ENCODE measurements around the gene LANCL2.
"Not testable (repeated sequence)": the region's sequence is repeated elsewhere in the genome, so short reads cannot be mapped to it uniquely, and the experiment has no call there.

The LANCL2 gene

DNA sequence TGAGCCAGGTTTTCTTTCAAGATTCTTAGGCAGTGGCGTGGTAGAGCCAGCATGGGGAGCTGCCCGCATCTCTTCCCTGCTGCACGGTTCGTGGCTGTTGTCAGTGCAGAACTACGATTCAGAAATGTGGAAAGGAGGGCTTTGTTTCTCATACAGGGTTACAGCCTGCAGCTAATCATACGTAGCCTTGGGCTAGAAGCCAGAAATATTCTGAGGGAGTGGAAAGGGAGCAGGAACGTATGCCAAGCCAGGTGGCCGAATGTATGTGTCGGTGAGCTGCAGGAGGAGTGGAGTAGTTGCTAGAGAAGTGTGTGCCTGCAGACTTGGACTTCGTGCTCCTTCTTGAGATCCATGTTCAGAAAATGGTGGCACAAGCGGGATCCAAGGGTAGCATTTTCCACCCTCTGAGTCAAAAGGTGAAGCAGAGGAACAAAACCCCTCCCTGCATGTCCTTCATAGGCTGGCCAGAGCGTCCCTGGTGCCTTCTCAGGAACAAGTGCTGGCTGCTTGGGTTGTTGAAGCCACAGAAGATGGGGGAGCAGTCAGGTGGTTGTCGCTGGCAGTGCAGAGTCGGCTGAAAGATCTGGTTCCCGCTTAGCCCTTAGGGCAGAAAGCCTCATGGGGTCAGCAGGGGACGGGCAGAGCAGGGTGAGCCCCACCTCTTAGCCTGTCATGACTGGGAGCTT lies 40.9 kb downstream of the LANCL2 start:
- DNase-seq: no peak

DNA sequence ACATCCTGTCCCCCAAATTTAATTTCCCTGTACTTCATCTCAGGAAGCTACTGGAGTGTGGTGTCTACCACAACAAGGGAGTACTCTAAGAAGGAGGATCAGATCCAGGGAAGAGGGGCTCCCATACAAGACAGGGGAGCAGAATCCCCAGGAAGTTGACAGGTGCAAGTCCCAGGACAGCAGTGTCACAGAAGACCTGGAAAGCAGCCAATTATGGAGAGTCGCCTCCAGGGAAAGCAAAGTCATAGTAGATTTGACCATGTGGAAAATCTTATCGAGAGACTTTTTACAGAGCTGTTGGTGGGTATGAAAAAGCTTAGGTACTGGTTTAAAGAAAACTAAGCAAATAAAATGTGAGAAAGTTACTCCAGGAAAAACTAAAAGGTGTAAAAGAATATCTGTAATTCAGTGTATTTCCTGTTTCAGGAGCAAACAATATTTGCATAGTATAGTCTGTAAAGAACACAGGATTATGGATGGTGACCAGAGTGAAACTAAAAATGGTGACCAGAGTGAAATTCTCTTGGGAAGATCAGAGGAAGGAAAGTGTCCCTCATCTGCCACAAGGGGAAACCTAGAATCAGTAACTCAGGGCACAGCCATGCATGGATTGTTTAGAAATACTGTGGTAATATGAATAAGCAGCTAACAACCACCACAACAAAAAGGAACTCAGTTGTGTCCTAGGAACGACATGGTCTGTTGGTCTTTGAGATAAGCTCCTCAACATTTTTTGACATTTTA lies 44.5 kb downstream of the LANCL2 start:
- DNase-seq: no peak

DNA sequence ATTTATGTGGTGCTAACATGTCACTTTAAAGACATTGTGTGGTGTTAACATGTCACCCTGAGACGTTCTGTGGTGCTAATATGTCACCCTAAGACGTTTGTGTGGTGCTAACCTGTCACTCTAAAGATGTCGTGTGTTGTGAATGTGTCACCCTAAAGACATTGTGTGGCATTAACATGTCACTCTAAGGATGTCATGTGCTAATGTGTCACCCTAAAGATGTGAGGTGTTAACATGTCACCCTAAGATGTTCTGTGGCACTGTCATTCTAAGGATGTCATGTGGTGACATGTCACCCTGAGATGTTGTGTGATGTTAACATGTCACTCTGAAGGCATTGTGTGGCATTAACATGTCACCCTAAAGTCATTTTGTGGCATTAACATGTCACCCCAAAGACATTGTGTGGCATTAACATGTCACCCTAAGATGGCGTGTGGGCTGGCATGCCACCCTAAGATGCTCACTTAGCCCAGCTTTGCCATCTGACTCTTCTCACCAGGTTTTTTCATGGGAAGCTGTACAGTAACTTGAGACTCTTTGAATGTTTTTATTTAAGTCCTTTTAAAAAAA lies 45.6 kb downstream of the LANCL2 start:
- no peak for DNase-seq

DNA sequence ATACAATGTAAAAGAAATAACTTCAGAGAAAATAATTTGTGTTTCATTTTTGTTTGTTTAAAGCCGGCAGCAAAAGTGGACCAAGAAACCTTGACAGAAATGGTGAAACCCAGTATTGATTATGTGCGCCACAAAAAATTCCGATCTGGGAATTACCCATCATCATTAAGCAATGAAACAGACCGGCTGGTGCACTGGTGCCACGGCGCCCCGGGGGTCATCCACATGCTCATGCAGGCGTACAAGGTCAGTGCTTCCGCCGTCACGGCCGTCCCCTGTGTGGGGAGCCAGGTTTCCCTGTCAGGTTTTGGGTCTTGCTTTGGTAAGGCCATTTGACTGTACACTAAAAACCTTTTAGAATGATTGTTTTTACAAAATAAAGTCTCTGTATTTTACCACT lies 46.7 kb downstream of the LANCL2 start:
- DNase-seq: no peak

DNA sequence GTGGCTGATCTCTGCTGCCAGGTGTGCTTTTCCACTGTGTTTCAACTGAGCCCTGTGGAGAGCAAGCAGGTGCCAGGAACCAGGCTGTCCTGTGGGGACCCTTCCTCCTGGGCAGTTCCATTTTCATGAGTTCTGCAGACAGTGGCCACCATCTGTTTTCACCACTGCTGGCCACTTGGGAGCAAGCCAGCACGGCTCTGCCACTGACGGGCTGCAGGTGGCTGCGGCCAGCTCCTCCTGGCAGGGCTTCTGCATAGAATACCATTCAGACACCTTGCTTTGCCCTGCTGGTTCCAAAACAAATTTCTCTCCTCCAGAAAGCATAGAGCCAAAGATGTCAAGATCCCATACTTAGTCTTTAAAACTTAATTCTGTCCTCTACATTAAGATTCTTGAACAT lies 48.3 kb downstream of the LANCL2 start:
- DNase-seq: no peak

DNA sequence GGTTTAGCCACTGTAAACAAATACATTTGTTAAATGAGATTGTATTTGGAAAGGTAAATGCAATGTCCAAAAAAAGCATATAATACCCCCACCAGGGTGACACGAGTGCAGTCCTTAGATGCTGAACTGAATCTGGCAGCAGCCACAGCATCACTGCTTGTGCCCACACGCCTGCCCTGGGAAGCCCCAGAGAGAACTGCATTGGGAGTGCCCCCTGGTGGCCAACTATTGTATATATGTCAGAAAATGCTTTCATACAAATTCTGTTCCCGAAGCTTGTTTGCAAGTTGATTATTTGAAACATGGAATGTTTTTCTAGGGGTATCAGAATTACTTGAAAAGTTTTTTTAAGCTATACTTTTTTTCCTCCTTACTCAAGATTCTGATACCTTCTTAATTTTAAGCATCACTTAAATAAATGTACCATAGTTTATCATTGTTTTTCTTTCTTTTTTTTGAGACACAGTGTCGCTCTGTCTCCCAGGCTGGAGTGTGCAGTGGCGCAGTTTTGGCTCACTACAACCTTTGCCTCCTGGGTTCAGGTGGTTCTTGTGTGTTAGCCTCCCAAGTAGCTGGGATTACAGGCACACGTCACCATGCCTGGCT lies 50.1 kb downstream of the LANCL2 start:
- peak in 50 of 56 donors; percentile 7 to 93 (median 66) for DNase-seq

DNA sequence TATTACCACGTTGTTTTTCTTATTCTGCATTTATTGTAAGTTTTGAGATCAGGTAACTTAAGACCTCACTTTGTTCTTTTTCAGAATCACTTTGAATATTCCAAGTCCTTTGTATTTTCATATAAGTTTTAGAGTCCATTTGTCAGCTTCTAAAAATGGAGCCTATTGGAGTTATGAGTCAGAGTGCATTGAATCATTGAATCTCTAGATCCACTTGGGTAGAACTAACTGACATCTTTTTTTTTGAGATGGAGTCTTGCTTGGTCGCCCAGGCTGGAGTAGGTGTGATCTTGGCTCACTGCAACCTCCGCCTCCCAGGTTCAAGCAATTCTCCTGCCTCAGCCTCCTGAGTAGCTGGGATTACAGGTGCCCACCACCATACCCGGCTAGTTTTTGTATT lies 52.3 kb downstream of the LANCL2 start:
- not testable (repeated sequence) for DNase-seq

DNA sequence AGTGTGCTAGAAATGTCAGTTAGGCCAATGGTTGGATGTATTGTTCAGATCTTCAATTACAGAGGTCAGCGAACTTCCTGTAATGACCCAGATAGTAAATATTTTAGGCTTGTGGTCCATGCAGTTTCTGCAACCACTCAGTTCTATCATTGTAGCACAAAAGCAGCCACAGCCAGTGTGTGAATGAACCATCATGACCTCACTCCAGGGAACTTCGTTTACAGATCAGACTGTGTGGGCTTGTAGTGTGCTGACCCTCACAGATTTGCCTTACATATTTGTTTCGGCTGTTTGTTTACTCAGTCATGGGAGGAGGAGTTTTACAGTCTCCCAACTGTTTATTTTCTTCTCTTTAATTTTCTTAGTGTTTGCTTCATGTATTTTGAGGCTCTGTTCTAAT lies 55.4 kb downstream of the LANCL2 start:
- no peak for DNase-seq

DNA sequence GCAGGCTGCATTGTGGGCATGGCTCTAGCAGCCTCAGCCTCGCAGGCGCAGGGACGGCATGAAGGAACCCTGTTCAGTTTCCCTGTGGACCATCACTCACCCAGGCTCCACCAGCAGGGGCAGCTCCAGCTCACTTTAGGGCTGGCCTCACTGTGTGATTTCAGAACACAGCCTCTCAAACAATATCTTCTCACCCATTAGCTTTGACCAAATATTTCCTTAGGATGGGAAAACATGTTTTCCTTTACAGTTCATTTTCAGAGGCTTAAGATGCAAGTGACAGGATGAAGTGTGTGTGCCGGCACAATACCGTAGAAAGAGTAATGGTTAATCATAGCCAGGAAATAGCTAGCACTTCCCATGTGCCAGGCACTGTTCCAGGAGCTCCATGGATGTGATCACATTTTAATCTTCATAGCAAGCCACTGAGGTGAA lies 58.2 kb downstream of the LANCL2 start:
- no peak for DNase-seq

DNA sequence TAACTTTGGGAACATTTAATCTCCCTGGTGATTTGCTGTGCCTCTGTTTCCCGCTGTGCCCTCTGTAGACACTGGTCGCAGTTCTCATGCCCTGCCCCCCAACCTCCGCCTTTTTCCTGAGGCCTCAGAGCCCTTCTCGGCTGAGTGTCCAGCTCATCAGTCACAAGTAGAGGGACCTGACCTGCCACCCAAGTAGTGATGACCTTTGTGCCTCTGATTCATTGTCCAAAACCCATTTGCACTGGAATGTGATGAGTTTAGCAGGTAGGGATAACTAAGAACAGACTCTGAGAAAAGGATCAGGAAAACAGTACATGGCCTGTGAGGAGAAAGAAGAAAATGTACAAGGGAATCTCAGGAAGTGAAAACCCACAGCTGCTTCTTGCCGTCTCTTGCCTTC lies 58.8 kb downstream of the LANCL2 start:
- no peak for DNase-seq

DNA sequence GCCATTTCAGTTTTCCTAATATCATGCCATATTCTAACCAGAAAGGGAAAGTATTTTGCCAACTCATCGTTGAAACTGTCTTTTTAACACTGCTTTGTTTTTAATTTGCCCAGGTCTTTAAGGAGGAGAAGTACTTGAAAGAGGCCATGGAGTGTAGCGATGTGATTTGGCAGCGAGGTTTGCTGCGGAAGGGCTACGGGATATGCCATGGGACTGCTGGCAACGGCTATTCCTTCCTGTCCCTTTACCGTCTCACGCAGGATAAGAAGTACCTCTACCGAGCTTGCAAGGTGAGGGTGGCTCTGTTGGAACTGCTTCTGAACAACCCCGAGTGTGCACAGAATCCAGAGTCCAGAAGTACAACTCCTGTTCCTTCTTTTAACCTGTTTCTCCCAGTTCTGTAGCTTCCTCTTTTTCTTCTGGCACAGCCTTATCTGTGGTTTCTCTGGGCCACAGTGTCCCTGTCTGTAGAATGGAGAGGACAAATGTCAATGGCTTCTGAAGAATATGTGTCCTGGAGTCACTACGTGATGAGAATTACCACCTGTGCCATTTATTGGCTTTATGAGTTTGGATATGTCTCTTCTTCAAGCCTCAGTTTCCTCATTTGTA lies 60.1 kb downstream of the LANCL2 start:
- no peak for DNase-seq

DNA sequence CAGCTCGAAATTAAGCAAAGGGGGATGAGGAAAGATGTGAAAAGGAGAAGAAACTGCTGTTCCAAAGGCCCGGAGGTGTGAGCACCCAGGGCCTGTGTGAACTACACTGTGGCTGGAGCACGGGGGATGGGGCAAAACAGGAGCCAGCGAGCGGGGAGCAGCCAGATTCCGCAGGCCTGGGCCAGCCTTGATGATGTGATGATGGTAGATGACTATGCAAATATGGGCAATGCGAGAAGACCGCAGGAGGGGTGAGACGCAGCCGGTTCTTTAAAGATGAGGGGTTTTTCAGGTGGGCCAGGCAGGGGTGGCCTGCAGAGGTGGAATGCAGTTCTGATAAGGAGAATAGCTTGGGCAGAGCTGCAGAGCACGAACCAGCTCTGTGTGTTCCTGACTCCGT lies 61.5 kb downstream of the LANCL2 start:
- DNase-seq: no peak

DNA sequence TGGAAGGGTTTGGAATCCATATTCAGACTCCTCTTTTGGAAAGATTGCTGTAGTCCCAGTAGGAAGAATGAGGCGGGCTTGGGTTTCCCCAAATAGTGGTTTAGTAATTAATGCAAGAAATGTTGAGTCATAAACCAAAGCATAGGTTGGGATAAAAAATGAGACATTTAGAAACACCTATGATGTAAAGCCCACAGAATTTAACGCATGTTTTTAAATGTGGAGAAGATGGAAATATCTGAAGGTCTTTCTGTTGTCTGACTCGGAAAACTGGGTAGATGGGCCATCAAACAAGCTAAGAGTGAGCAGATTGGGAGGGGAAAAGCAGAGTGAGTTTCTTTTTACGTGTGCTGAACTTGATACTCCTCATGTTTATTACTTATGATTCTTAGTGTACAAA lies 62.2 kb downstream of the LANCL2 start:
- DNase-seq: no peak

DNA sequence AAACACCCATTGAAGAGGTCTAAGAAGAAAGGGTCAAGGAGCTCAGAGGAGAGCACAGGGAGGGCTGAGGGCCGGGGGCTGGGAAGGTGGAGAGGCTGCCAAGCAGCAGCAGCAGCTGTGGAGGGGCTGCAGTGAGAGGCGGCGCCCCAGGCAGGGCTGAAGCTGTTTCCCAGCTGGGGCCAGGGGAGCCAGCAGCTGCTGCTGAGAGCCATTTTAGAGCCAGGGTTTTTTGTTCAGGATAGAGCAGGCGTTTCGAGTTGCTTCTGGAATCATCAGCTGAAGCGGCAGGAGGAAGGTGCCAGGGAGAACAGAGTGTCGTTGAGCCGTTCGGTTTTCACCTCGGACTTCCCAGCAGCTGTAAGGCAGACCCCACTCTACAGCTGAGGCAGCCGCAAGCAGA lies 62.7 kb downstream of the LANCL2 start:
- peak in 1 of 56 donors; percentile 3 for DNase-seq

DNA sequence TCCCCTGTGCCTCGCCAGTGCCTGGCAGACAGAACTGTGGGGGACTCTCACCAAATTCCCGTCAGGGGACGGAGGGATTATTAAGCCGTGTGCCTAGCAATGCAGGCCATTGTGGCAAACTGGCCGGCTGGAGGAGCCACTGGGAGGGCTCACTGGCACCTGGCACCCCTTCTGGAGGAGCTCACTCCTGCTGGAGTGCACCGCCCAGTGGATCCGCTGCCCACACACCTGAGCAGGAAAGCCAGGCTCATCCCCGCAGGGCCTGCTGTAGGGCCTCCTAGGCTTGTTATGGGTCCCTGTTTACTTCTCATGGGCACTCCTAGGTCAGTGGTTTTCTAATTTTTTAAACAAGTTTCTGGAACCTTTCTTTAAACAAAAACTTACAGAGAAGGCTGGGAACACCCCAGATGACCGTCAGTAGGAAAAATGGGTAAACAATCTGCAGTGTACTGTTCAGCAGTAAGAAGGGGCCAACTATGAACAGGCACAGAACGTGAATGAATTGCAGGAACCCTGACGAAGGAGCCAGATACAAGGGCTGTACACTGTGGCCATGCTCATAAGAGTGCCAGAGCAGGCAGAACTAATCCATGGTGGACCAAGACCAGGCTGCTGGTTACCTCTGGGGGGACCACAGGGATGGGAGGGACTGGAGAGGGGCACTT lies 64.8 kb downstream of the LANCL2 start:
- no peak for DNase-seq

DNA sequence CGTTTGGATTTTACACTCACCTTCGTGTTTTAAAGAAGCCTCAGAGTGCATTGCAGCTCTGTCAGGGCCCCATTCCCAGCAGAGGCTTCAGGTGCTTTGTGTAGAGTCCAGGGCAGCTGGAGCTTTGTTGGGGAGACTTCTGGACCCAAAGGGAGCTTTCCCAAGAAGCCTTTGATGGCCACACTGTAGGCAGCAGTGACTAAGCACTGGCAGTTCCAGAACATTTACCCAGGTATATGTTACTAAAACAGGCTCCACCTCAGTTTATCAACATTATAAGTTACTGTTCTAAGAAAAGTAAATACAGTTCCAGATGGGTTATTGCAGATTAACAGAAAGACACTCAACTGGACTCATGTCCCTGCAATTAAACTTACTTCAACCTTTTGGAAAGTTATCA lies 66.8 kb downstream of the LANCL2 start:
- DNase-seq: no peak

DNA sequence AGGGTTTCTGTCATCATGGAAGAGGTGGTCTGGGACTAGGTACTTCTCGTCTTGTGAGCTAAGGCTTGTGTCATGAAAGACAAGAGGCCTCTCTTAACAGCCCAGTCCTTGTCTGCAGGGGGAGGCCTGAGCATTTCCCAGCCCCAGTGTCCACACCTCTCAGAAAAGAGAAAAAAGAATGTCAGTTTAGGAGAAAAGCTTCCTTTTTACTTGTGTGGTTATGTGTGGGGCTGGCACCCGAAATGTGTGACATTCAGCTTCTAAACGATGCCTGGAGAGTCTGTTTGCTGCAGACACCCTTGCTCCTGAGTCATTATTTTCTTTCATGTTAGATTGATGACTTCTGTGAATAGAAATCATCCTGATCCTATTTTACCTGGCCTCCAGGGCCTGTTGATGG lies 67.4 kb downstream of the LANCL2 start:
- no peak for DNase-seq

DNA sequence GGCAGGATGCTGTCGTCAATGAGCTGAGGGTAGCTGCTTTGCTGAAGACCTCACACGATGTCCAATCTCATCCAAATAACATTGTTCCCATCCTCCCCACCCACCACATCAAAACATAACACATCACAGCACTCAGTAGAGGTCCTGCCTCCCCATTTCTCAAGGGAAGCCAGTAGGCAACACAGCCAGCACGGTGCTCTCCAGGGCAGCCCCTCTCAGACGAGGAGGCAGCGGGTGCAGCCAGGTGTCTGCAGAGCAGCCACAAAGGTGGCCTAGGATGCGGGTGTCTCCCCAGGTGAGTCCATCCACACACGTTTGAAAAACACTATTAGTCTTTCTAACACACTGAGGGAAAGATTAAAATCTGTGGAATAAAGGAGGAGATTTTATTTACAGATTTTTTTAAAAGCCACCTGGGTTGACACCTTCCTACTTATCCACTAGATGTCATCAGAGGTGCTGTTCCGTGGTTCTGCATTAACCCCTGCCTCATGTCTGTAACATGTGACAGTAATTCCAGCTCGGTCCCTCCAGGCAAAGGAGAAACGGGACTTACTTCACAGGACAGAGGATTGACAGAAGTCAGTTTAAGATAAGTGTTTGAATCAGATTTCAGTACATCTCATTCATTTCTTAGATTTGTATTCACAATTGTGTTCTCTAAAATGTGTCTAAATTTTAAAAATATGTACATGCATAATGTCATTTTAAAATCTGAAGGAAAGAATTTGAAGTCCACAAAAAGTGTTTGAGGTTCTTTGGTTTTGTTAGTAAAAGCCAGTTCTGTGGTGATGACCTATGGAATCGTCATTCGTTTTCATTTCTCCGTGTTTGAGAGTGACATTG lies 68.0 kb downstream of the LANCL2 start:
- DNase-seq: peak in 4 of 56 donors; percentile 6 to 19 (median 12)

DNA sequence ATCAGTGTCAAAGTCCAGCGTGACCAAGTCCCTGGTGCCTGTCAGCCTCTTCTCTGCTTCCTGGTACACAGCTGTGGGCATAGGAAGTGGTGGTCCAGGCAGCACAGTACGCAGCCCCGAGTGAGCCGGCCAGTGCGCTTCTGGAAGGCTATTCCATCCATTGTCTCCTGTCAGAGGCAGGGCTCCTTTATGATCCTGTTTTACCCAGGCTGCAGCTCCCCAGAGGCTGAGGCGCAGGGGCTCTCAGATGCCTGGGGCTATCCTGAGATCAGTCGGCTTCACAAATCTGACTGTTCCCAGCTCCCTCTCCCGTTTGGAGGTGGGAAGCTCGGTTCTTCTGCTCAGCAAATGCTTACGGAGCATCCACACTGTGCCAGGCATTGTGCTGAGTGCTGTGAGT lies 70.3 kb downstream of the LANCL2 start:
- DNase-seq: no peak

DNA sequence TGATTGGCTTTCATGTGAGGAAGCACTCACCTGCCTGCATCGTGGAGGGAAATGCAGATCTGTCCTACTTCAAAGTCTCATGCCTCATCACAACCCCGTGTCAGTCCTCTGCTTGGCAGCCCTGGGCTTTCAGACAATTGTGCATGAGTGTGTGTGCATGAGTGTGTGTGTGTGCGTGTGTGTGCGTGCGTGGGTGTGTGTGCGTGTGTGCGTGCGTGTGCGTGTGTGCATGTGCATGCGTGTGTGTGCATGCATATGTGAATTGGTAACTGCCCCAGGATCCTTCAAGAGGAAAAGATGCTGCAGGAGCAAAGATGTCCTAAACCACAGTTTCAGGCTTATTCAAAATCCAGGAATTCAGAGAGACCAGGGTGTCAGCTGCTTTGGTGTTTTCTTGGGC lies 71.3 kb downstream of the LANCL2 start:
- no peak for DNase-seq
